Endothelial cell of umbilical vein (primary cell): ENCODE measurements around the gene JPH2.

Experiments
- EZH2 ChIP-seq: IDR thresholded peaks from 2 replicates; pipeline ENCODE4 v1.6.1; 2012; ENCODE audit warnings: borderline replicate concordance, low read depth, mild to moderate bottlenecking, moderate library complexity, low read length, inconsistent platforms; ENCODE audit not compliant: severe bottlenecking
- GATA2 ChIP-seq: IDR thresholded peaks from 2 replicates; pipeline ENCODE4 v1.7.0; 2011; ENCODE audit warnings: low read depth, mild to moderate bottlenecking, moderate library complexity, mixed read lengths, low read length; ENCODE audit not compliant: insufficient read length, insufficient read depth
- JUN ChIP-seq: IDR thresholded peaks from 2 replicates; pipeline ENCODE4 v1.6.1; 2011; ENCODE audit warnings: borderline replicate concordance, low read depth; ENCODE audit not compliant: insufficient read length, insufficient read depth
- MYC ChIP-seq: IDR thresholded peaks from one replicate; pipeline ENCODE4 v1.6.1; 2011; ENCODE audit warnings: mild to moderate bottlenecking, low read depth, low read length
- POLR2A ChIP-seq: IDR thresholded peaks from 2 replicates; pipeline ENCODE4 v1.6.1; 2012; ENCODE audit warnings: low read depth, mild to moderate bottlenecking, control low read depth, low read length
- POLR2AphosphoS5 ChIP-seq: IDR thresholded peaks from 2 replicates; pipeline ENCODE4 v1.6.1; 2012; ENCODE audit warnings: low read depth, mild to moderate bottlenecking, control low read depth, low read length, moderate library complexity; ENCODE audit not compliant: insufficient read depth
- TF ChIP-seq, protein P1 (sequence below), 2 donors: IDR thresholded peaks; 1 replicate in 1 of 2; 2 replicates in 1 of 2; pipeline ENCODE4 v1.5.1; 2011; ENCODE audit warnings: low read length in 2 of 2, mild to moderate bottlenecking in 2 of 2, moderate library complexity in 2 of 2, control low read depth in 1 of 2, inconsistent platforms in 1 of 2, low read depth in 1 of 2; ENCODE audit not compliant: insufficient read depth in 1 of 2; ENCODE audit errors: extremely low read depth in 1 of 2

DNA sequence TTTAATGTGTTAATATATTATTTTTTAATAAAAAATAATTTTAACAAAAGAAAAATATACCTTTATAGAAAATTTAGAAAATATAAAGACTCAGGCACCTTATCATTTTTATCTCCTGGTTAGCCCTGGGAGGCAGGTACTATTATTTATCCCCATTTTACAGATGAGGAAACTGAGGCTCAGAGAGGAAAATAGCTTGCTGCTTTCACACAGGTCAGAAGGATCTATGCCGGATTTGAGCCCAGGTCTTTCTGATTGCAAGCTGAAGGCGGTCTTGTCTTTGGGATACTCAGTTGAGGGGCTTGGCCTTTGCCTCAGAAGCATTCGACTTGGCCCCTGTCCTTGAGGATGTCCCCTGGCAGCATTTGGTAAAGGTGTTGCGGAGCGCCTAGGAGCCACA is 35.0 kb upstream of the JPH2 start:
- TF ChIP-seq, protein P1, sequence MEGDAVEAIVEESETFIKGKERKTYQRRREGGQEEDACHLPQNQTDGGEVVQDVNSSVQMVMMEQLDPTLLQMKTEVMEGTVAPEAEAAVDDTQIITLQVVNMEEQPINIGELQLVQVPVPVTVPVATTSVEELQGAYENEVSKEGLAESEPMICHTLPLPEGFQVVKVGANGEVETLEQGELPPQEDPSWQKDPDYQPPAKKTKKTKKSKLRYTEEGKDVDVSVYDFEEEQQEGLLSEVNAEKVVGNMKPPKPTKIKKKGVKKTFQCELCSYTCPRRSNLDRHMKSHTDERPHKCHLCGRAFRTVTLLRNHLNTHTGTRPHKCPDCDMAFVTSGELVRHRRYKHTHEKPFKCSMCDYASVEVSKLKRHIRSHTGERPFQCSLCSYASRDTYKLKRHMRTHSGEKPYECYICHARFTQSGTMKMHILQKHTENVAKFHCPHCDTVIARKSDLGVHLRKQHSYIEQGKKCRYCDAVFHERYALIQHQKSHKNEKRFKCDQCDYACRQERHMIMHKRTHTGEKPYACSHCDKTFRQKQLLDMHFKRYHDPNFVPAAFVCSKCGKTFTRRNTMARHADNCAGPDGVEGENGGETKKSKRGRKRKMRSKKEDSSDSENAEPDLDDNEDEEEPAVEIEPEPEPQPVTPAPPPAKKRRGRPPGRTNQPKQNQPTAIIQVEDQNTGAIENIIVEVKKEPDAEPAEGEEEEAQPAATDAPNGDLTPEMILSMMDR (IDR thresholded peaks at IDR 0.05; ENCODE audit: extremely low read depth in 1 of 2, insufficient read depth in 1 of 2, low read depth in 1 of 2, low read length in 2 of 2) = no peak
- TF ChIP-seq POLR2AphosphoS5 (no peak), POLR2A (no peak), GATA2 (no peak), JUN (no peak), MYC (no peak), EZH2 (no peak)
